NT2/D1 (cell line): ENCODE results near the gene TFIP11.

Experiments
- DNase-seq: peaks from one replicate; pipeline ENCODE4 v3.0.0-alpha.2; 2011; ENCODE audit warnings: low read depth, low spot score
- H3K27me3 ChIP-seq: 2 replicates; pipeline ENCODE4 v1.6.0; 2011; ENCODE audit warnings: mild to moderate bottlenecking; ENCODE audit not compliant: insufficient read length, insufficient read depth
- H3K36me3 ChIP-seq: 2 replicates; pipeline ENCODE4 v1.6.1; 2011; ENCODE audit warnings: mild to moderate bottlenecking, low read length, mixed read lengths; ENCODE audit not compliant: insufficient read depth, insufficient read length
- H3K4me1 ChIP-seq: 2 replicates; pipeline ENCODE4 v1.5.1; 2011; ENCODE audit not compliant: insufficient read depth, insufficient read length
- H3K4me3 ChIP-seq: 2 replicates; pipeline ENCODE4 v1.5.1; 2011; ENCODE audit warnings: low read depth; ENCODE audit not compliant: insufficient read length
- H3K9ac ChIP-seq: 2 replicates; pipeline ENCODE4 v1.6.0; 2011; ENCODE audit warnings: low read depth; ENCODE audit not compliant: insufficient read length
- H3K9me3 ChIP-seq: 2 replicates; pipeline ENCODE4 v1.5.1; 2011; ENCODE audit warnings: mild to moderate bottlenecking, low read length; ENCODE audit not compliant: insufficient read depth
- SUZ12 ChIP-seq: IDR thresholded peaks from 2 replicates; pipeline ENCODE4 v1.6.1; 2011; ENCODE audit not compliant: insufficient read length, insufficient read depth; ENCODE audit errors: extremely low read depth
- YY1 ChIP-seq: IDR thresholded peaks from 2 replicates; pipeline ENCODE4 v1.6.1; 2011; ENCODE audit not compliant: insufficient read length, insufficient read depth
- ZNF274 ChIP-seq: IDR thresholded peaks from 2 replicates; pipeline ENCODE4 v1.6.1; 2011; ENCODE audit warnings: mild to moderate bottlenecking, low read depth, low read length

TFIP11 gene

DNA sequence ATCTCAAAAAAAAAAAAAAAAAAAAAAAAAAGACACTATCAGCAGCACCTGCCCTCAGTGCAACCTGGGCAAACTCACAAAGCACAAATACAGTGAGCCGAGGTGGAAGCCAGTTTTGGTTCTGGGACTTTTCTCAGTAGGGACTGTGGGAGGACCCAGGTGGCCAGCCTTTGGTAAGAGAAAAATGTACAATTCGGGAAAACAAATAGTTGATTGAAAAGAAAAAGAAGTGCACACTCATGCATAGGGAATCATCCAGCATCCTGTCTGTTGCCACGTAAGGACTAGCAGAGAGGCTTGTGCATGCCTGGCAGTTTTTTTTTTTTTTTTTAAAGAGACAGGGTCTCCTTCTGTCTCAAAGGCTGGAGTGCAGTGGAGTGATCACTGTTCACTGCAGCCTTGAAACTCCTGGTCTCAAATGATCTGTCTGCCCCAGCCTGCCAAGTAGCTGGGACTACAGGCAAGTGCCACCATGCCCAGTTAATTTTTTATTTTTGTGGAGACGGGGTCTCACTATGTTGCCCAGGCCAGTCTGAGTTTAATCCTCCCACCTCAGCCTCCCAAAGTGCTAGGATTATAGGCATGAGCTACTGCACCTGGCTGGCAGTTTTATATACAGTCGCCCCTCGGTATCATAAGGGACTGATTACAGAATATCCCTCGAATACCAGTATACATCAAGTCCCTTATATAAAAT is 40.9 kb upstream of the TFIP11 start:
- Histone ChIP-seq H3K36me3 (no peaks in the 10 kb centered on the region), H3K27me3 (no peaks in the 10 kb centered on the region), H3K9ac (no peak overlapping the region), H3K4me3 (no peak overlapping the region), H3K4me1 (peaks cover 17% of the 10 kb centered on the region), H3K9me3 (no peaks in the 10 kb centered on the region)
- TF ChIP-seq SUZ12 (no peak), ZNF274 (no peak), YY1 (no peak)
- no peak for DNase-seq

DNA sequence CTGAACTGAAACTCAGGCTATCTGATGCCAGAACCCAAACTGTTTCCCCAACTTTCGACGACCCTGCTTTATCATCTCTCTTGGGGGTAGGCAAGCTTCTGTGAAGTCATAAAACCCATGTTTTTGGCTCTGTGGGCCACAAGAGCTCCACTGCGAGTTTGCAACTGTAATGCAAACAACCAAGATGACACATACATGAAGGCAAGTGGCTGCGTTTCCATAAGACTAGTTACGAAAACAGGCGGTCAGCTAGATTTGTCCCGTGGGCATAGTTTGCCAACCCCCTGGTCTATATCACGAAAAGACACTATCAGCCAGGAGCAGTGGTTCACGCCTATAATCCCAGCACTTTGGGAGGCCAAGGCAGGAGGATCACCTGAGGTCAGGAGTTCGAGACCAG is 40.2 kb upstream of the TFIP11 start:
- no peak for DNase-seq
- no peak for TF ChIP-seq ZNF274
- TF ChIP-seq YY1: no peak
- TF ChIP-seq SUZ12: no peak
- no peaks in the 10 kb centered on the region for H3K36me3 ChIP-seq
- peaks cover 17% of the 10 kb centered on the region for H3K4me1 ChIP-seq
- no peak overlapping the region for H3K9ac ChIP-seq
- no peak overlapping the region for H3K4me3 ChIP-seq
- no peaks in the 10 kb centered on the region for H3K27me3 ChIP-seq
- H3K9me3 ChIP-seq: no peaks in the 10 kb centered on the region

DNA sequence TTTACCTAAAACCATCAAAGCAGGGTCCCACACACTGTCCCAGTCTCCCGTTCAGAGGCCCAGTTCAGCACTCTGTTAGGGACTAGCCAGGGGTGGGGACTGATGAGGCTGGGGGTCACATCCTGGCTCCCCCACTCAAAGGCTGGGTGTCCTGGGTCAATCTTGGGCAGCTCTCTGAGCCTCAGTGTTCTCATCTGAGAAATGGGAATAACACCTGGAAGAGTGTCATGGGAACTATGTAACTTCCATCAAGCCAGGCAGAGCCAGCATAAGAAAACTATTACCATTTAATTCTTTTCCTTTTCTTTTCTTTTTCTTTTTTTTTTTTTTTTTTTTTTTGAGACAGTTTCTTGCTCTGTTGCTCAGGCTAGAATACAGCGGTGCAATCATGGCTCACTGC is 39.3 kb upstream of the TFIP11 start:
- TF ChIP-seq YY1: no peak
- no peak for TF ChIP-seq ZNF274
- no peak for TF ChIP-seq SUZ12
- no peak overlapping the region for H3K4me3 ChIP-seq
- H3K36me3 ChIP-seq: peaks cover 4% of the 10 kb centered on the region
- no peaks in the 10 kb centered on the region for H3K27me3 ChIP-seq
- DNase-seq: no peak
- no peaks in the 10 kb centered on the region for H3K9me3 ChIP-seq
- H3K4me1 ChIP-seq: peaks cover 14% of the 10 kb centered on the region
- no peak overlapping the region for H3K9ac ChIP-seq

DNA sequence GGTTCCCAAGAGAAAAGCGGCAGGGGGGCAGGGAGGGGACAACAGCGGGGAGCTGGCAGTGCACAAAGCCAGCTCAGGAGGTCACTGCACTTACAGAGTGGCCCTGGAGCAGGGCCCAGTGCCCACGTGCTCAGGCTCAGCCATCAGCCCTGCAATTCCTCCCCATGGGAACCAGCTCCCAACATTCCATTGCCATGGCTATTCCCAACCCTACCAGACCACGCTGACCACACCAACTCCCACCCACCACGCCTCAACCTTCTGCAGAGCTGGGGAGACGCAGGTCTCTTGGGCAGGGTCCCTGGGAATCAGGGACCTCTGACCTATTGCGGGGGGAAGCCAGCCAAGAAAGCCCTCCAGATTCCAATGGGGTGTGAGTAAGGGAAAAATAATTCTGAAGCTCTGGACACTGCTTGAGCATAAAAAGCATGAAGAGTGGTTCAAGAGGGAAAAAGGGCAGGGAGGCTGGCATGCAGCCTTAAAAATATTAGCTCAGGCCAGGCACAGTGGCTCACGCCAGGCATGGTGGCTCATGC is 38.3 kb upstream of the TFIP11 start:
- no peak overlapping the region for H3K4me3 ChIP-seq
- no peaks in the 10 kb centered on the region for H3K27me3 ChIP-seq
- no peak for DNase-seq
- no peak overlapping the region for H3K9ac ChIP-seq
- H3K9me3 ChIP-seq: no peaks in the 10 kb centered on the region
- H3K36me3 ChIP-seq: peaks cover 4% of the 10 kb centered on the region
- TF ChIP-seq YY1: no peak
- TF ChIP-seq ZNF274: no peak
- TF ChIP-seq SUZ12: no peak
- H3K4me1 ChIP-seq: peaks cover 11% of the 10 kb centered on the region

- Histone ChIP-seq H3K27me3 (no peaks in the 10 kb centered on the region), H3K9me3 (no peaks in the 10 kb centered on the region), H3K36me3 (peaks cover 4% of the 10 kb centered on the region), H3K9ac (no peak overlapping the region), H3K4me3 (no peak overlapping the region), H3K4me1 (peaks cover 8% of the 10 kb centered on the region)
- no peak for DNase-seq
- TF ChIP-seq ZNF274 (no peak), YY1 (no peak), SUZ12 (no peak)
Measured at GRCh38 chr22:26549902-26550497, 37.7 kb upstream of the TFIP11 start.

GRCh38 chr22:26548984-26549383 is 36.7 kb upstream of the TFIP11 start:
- TF ChIP-seq YY1 (no peak), SUZ12 (no peak)
- H3K36me3 ChIP-seq: peaks cover 4% of the 10 kb centered on the region
- H3K9ac ChIP-seq: no peak overlapping the region
- no peak for DNase-seq
- H3K4me3 ChIP-seq: no peak overlapping the region
- no peaks in the 10 kb centered on the region for H3K9me3 ChIP-seq
- H3K4me1 ChIP-seq: peaks cover 4% of the 10 kb centered on the region
- H3K27me3 ChIP-seq: no peaks in the 10 kb centered on the region

- no peak for DNase-seq
- Histone ChIP-seq H3K9ac (no peak overlapping the region), H3K9me3 (no peaks in the 10 kb centered on the region), H3K4me1 (peaks cover 4% of the 10 kb centered on the region), H3K27me3 (no peaks in the 10 kb centered on the region), H3K36me3 (peaks cover 4% of the 10 kb centered on the region), H3K4me3 (no peak overlapping the region)
- TF ChIP-seq ZNF274: no peak
- no peak for TF ChIP-seq YY1
- TF ChIP-seq SUZ12: no peak
Measured at GRCh38 chr22:26548303-26548702, 36.0 kb upstream of the TFIP11 start.

DNA sequence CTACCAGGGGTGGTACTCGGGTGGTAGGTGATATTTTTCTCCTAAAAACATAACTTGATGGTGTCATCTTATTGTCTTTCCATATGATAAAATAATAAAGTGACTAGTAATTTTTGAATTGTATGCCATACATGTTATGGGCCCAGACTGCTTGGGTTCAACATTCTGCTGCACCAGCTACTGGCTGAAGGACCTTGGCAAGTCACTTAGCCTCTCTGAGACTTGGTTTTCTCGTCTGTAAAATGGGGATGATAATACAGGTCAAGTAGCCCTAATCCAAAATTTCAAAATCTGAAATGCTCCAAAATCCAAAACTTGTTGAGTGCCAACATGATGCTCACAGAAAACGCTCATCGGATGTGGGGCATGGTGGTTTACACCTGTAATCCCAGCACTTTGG is 35.6 kb upstream of the TFIP11 start:
- H3K4me3 ChIP-seq: no peak overlapping the region
- H3K9me3 ChIP-seq: no peaks in the 10 kb centered on the region
- peaks cover 4% of the 10 kb centered on the region for H3K4me1 ChIP-seq
- TF ChIP-seq ZNF274 (no peak), YY1 (no peak), SUZ12 (no peak)
- no peak for DNase-seq
- H3K27me3 ChIP-seq: no peaks in the 10 kb centered on the region
- no peak overlapping the region for H3K9ac ChIP-seq
- peaks cover 8% of the 10 kb centered on the region for H3K36me3 ChIP-seq
